ENCODE results near the gene ITGA1.

GRCh38 chr5:52787600-52788504 lies at the start of gene ITGA1, which contains the start of gene PELO:
- TF ChIP-seq MZF1 (tag by site-specific recombination; IDR thresholded peaks at IDR 0.05; ENCODE audit: borderline replicate concordance): peak; percentile 84
- TF ChIP-seq CTCF (tag by site-specific recombination; IDR thresholded peaks at IDR 0.05): peak; percentile 96
- no peak for TF ChIP-seq ZNF785 (tag by site-specific recombination; IDR thresholded peaks at IDR 0.05)
- TF ChIP-seq EGR2 (tag by site-specific recombination; IDR thresholded peaks at IDR 0.05; ENCODE audit: low read depth): no peak
- no peak for TF ChIP-seq ZNF146 (tag by site-specific recombination; IDR thresholded peaks at IDR 0.05)
- no peak for TF ChIP-seq ZNF274 (IDR thresholded peaks at IDR 0.05; ENCODE audit: low read length)
- TF ChIP-seq ZNF274 (tag by site-specific recombination; IDR thresholded peaks at IDR 0.05; ENCODE audit: borderline replicate concordance): no peak
- TF ChIP-seq ZNF624 (tag by site-specific recombination; IDR thresholded peaks at IDR 0.05): no peak
- peak; percentile 28; the same call in 1 of the 2 replicates for TF ChIP-seq SP7 (tag by site-specific recombination; IDR thresholded peaks at IDR 0.05)
- no peak for TF ChIP-seq SETDB1 (IDR thresholded peaks at IDR 0.05; ENCODE audit: insufficient read length, low read length)
- no peak for TF ChIP-seq ZNF701 (tag by site-specific recombination; IDR thresholded peaks at IDR 0.05)
- TF ChIP-seq ZNF398 (tag by site-specific recombination; IDR thresholded peaks at IDR 0.05): peak; percentile 57; the same call in 1 of the 2 replicates
- no peak for TF ChIP-seq BCL11A (tag by site-specific recombination; IDR thresholded peaks at IDR 0.05; ENCODE audit: low read depth)
